SIG-M5 treated with dmso at 0.1 percent for 504 hours (cell line): ENCODE measurements around the gene CAPZB.

Source experiments
- DNase-seq: peaks from one replicate; lab custom pipeline; 2025; ENCODE audit not compliant: unreplicated experiment; lab: John Stamatoyannopoulos, UW

CAPZB gene

DNA sequence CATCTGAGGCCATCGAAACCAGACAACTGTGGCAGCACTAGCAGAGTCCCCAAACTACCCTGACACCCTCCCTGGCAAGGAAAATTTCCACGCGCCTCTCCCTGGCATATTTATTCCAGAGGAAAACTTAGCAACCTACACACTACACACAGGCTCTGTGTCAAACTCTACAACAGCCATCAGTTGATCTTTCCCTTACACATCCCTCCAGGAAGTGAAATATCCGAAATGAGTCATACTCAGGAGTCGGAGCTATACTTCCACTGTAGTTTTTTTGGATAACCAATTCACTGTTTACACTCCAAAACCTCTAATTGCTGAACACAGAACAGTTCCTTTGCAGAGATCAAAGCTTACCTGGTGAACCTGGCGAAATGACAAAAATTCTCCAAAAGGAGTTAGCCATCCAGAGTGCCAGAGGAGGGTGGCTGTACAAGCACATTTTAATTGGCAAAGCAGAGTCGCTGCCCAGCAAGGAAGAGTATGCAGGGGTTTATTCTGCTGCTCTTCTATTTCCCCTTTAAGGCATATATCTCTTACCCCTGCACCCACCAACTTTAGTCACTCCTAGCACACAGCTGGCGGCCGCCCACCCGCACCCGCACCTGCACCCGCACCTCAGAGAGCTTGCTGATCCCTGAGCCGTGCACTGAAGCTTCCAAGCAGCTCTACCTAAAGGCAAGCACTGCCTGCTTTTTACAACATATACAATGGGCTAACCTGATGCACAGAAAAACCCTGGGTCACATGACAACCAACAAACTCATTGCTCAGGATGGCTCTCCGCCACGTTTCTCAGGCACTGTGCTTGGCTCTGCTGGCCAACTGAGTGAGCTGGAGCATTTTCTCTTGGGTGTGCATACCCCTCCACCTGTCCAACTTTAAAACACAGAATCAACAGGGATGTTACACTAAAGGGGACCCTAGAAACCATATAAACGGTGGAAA lies 54.9 kb downstream of the CAPZB start:
- DNase-seq: no peak

DNA sequence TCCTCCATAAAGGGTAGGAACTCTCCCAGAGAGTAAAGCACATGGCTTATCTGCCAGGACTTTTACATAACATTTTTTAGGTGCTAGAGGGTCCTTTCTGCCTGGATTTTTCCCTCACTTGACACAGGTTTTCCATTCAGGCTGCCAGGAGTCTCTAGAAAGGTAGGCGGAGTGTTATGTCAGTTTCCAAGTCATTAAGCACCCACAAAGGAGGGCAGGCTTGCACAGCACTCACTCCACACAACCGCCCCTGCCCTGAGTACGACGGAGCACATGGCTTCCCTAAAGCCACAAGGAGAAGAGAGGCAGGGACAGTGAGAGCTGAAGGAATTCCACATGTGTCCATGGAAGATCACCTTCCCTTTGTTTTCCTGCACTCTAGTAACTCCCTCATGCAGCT lies 55.7 kb downstream of the CAPZB start:
- DNase-seq: no peak

DNA sequence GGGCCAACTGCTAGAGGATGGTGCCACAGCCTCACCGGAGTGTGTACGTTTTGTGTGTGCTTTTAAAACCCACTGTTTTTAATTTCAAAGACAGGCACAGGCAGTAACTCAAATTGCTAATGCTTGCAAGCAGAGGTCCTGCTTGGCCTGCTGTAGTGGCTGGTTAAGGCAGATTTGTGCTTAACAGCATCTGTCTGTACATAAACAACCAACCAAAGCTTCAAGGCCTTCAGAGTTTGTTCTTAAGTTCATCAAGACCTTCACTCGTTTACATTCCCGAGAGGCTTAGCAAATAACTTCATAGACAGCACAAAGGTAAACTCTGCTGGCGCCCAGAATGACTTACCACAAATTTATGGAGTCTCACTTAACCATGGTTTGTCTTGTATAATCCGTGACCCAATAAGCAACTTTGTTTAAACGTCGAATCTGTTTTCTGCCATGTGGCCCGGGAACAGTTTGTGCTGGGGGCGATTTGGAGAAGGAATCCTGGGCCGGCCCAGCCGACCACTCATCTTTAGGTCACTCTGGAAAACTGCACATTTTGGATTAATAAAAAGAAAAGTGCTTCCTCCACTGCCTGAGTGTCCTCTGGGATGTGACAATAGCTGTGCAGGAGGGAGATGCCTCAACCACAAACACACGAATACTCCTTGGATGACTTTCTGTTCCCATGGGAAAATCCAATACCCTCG lies 58.1 kb downstream of the CAPZB start:
- DNase-seq: no peak

DNA sequence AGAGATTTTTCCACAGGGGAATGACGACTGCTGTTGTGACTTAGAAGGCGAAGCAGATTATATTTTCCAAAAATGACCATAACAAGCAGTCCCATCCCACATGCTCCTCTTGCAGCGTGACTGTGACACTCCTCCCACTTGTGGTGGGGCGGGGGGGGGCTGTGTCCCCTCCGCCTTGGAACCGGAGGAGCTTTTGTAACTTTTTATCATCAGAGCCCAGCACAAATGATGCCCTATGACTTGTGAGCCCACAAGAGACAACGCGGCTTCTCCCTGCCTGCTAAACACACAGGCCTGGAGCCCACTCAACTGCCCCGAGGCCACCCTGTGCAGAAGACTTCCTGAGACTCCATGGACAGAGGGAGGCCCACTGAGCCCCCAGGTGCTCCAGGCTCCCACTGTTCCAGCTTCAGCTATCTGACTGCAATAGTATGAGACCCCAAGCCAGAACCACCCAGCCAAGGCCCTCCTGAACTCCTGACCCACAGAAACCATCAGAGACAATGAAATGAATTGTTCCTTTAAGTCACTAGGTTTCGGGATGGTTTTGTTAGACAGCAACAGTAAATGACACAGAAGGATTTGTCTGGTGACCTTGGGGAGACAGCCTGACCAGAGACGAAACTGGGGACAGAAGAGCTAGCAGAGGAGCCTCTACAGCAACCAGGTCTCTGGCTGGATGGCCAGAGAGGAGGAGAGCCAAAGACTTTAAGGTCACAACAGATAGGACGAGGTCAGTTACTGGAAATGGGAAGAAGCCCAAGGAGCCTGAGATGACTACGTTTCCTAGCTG lies 58.8 kb downstream of the CAPZB start:
- DNase-seq: no peak

DNA sequence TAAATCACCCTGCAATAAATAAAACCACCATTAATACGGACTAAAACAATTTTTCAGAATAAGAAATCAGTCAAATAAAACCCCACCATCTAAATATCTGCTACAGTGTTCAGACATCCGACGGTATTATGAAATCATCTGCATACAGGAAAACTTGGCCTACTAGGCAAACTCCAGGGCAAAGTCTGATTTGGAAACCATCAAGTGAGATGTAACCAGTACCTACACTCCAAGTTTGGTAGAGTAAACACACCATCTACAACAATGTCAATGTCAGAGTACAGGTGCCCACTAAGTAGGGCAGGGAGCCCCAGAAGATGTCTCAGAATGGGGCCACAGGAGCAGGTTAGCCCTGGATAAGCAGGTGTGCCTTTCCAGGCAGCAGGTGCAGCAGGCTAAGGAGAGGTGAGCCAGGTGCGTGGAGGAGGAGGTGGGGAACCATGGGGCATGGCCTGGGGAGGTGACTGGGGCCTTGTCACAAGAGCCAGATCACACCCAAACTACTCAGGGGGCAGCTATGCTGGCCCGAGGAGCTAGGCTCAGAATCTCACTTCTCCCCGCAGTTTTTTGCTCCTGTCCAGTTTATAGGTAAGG lies 59.6 kb downstream of the CAPZB start:
- no peak for DNase-seq

DNA sequence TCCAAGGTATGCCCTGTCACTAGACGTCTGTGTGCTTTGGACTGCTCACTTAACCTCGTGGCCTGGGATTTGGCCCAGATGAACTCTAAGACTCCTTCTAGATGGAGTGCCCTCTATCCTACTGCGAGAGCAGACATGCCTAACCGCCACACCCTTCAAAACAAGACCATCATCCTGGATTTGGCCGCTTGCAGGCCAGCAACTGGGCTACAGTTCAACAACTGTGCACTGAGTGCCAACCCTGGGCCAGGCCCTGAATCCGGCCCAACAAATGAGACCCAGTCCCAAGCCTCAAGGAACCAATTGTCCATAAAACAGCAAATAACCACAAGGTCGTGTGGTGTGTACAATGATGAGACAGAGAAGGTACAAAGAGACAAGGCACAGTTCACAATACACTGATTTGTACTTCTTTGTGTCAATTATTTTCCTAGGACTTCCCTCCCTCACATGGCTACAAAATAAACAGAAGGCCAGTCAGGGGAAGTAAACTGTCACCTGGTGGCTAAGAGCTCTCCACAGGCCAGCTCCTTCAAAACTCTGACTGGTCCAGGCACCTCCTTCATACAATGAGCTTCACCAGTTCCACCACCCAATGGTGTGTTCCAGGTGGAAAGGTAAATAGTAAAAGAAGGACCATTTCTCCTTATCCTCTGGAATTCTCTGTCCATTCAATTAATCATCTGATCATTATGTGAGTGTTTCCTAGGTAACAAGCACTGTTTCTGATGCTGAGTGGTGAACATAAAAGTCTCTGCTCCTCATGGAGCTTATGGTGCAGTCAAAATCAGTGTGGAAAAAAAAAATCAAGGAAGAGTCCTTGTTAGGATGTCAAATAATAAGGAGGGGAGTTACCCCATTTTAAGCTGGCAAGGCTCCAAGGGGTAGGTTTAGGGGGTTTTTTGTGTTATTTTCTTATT lies 60.4 kb downstream of the CAPZB start:
- no peak for DNase-seq

DNA sequence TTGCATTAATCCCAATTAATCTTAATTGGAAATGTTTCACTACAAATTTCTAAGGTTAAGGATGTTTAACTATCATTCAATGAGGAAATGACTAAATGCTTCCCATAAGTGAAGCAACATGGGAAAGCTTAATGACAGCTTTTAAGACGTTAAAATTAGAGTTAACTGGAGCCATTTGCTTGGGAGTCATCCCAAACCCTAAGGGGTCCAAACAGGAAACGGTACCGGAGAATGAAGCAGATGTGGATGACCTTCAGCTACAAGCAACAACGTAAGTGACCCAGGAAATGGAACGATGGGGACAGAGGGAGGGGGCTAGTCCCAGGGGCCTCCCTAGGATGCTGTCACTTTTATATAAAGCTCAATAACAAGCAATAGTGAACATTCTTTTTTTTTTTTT lies 62.2 kb downstream of the CAPZB start:
- no peak for DNase-seq

DNA sequence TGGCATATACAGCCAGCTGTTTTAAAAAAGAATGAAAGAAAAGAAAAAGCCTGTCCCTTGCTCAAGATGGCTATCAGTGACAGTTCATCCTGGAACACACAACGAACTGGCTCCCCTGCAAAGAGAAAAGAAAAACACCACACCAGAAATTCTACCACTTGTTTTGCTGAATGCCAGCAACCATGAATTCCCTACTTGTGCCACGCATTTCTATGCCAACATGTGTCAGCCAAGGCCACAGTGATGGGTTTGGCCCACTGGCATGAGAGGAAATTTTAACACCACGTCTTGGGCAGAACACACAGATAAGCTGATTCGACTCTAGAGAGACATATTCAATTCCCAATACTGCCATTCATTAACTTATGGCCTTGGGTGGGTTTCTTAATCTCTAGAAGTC lies 64.0 kb downstream of the CAPZB start:
- no peak for DNase-seq

DNA sequence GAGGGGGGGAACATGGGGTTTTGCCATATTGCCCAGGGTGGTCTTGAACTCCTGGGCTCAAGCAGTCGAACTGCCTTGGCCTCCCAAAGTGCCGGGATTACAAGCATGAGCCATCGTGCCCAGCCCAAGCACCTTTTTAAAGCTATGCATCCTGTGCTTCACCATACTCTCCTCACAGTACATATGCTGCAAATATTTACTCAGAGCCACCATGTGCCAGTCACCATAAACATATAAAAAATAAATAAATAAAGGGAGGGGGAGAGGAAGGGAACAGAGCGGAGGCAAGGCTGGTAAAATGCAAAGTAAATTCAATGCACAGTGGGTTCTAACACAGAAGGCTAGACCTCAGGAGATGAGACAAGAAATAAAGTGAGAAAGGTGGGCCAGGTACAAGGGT lies 64.7 kb downstream of the CAPZB start:
- DNase-seq: no peak

DNA sequence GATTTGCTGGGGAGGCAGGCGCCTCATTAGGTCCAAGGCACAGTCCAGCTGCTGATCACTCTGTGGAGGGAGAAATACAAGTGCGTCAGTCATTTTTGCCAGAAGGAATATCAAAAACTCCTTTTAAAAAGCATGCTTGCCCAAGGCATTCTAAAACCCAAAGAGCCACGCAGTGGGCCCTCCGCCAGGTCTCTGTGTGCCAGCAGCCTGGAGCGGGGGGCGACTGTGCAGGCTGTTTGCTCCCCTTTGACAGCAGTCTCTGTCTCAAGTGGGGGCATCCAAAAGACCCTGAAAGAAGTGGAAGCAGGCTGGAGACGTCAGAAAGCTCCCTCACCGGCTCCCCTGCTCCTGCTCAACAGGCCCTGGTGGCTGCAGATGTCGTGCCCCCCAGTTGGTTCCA lies 65.6 kb downstream of the CAPZB start:
- DNase-seq: no peak

DNA sequence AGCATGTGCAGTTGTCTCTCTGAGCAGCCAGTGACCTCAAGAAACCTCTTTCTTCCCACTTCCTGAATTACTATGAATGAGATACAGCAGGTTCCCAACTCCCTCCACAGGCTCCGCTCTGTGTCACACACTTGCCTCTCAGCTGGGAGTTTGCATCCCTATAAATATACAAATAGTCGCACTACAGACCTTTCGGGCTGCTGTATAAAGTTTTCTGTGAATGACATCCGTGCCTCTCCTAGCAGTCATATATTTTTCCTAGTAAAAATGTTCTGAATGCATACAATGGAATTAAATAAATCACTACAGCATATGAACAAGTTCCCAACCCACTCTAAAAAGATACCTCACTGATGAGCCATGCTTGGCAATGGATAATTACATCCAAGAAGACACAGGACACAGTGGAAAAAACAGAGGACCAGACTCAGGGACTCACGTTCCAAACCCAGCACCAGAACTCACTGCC lies 66.8 kb downstream of the CAPZB start:
- DNase-seq: no peak

DNA sequence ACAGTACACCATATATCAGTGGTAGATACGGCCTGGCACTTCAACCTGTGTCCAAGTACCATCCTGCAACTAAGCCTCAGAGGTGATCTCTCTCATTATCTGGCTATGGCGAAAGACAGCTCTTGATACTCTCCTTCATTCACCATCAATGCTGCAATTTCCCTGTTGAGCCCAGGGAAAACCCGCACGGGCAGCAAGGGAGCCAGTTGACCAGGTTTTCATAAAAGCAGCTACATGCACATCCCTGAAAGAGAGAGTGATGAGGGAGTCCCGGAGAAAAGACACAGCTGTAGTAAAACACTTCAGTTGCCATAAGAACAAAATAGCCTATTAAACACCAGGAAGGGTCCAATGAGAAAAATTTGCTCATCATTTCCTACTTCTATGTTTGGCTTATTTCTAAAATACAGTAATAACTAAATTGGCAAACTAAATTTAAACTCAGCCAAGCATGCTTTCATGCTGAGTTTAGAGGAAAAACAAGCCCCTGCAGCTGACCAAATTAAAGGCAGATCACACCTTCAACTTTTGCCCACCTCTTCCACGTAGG lies 68.3 kb downstream of the CAPZB start:
- no peak for DNase-seq

DNA sequence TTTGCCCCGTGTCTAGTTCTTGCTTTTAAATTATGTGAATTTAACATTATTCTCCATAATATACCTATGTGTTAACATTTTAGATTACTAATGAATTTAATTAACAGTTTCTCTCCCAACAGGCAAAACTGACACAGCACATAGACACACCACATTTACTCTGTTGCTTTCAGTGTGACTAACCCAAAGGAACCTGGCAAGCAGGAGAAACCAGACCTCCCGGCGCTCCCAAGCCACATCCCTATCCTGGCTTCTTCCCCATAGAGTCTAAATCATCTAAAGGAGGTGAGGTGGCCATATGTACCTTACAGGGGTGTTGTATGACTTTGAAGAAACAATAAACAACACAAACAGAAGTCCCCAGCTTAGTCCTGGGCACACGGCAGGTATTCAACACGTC lies 69.2 kb downstream of the CAPZB start:
- no peak for DNase-seq

DNA sequence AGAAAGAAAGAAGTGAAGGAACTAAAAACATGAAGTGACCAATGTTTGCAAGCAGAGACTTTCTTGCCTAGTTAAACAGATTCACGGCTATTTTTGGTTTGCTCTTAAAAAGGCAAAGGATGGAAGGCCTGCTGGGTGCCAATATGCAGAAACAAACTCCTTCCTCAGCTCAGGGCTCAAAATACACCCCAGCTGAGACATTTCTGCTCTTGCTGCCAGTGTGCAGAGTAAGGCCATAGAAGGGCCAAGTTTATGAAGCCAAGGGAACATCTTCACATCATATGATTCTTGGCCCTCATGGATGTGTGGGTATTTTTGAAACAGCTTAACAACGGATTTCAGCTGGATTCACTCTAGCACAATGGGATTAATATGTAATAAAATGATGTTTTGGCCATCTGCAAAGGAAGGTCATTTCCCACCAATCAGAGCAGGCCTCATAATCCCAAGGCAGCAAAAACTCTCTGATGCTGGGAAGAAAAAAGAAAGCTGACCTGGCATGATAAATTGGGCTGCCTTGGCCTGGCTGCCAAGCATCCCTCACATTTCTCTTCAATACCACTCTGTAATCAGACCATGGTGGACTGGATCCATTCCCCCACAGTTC lies 70.7 kb downstream of the CAPZB start:
- DNase-seq: no peak

DNA sequence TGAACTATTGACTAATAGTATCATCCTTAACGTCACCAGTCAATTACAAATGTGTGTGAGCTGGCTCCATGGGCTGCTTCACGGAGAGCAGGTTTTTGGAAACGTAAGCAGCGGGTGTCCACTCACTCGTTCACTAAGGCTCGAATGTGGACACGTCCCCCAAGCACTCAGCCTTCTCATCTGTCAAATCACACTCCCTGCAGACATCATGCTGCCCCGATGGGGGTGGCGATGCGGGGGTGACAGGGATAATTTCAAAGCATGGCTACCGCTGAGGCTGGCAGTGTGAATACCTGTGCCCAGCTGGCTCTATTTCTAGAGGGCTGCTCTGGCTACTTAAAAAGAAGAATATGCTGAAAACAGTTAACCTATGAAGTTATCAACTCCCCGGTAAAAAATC lies 71.3 kb downstream of the CAPZB start:
- no peak for DNase-seq

DNA sequence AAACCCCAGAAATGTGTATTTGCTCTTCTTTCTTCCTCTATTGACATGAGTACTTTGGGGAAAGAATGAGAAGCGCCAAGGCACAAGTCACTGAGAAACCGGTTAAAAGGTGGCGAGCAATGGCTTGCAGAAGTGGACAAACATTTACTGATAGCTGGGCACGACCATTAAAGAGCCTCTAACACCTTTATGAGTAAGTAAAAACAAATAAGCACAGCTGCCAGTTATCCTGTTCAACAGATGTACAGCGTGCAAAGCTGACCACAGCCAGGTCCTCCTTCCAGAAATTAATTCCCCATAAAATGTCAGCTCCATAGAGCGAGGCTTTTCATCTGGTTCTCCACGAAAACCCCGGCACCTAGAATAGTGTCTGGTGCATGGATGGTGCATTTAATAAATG lies 72.7 kb downstream of the CAPZB start:
- DNase-seq: no peak

DNA sequence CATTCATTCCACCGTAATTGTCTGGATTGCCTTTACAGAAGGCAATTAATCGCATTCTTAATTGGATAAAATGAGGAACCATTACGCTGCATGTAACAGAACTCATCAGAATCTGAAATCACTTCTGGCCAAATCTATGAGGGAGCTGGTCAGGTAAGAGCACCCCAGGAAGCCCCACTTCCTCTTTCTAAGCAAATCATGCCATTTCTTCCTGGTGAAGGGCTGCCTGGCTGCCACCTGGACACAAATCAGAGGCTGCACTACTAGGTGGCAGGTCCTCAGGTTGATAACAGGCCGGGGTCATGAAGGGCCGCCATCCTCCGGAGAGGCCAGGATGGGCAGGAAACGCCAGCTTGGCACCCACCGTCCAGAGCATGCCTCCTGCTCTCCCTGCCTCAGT lies 73.7 kb downstream of the CAPZB start:
- DNase-seq: no peak

DNA sequence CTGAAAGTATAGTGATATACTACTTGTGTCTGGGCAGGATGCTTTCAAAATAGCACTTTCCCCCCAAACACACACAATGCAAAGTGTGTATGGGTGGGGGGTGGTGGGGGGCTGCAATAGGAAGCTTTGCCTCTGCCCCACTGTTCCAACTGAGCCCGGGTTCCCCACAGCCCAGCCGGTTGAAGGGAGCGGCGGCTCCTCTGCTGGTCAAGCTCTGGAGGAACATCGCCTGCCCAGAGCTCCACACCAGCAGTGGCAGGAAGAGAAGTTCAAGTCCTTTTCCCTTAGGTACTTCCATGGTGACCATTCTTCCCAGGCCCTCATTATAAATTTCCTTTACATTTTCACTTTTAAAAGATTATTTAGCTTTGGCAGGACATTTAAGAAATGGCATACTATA lies 74.9 kb downstream of the CAPZB start:
- no peak for DNase-seq
